Hepatocyte (in vitro differentiated cells): ENCODE data around the gene IGF2BP1.

Experiments used
- CTCF ChIP-seq: fragments of 200-600 bp; sonication (generic); IDR thresholded peaks from 2 replicates; pipeline ENCODE4 v1.5.1; 2016; ENCODE audit warnings: antibody characterized with exemption, mild to moderate bottlenecking; ENCODE audit not compliant: poor library complexity
- EZH2 ChIP-seq: fragments of 200-600 bp; sonication (generic); IDR thresholded peaks from 2 replicates; pipeline ENCODE4 v1.6.1; 2016; ENCODE audit warnings: antibody characterized with exemption, mild to moderate bottlenecking, borderline replicate concordance
- EZH2phosphoT487 ChIP-seq: fragments of 200-600 bp; sonication (generic); IDR thresholded peaks from one replicate; pipeline ENCODE4 v1.6.1; 2018; ENCODE audit warnings: antibody characterized with exemption, mild to moderate bottlenecking, low read depth, moderate library complexity; ENCODE audit not compliant: unreplicated experiment, severe bottlenecking

GRCh38 chr17:49028271-49028670 lies 31.1 kb downstream of the IGF2BP1 start:
- TF ChIP-seq CTCF (no peak), EZH2phosphoT487 (no peak), EZH2 (no peak)
